Adrenal gland (tissue), 5 donors: Measurements from ENCODE around the gene TBXA2R.

Source experiments
- POLR2A ChIP-seq, 2 donors: fragments of 450-650 bp; IDR thresholded peaks; one replicate each; pipeline ENCODE4 v1.6.1; 2017; ENCODE audit warnings: antibody characterized with exemption in 2 of 2, mild to moderate bottlenecking in 2 of 2, moderate library complexity in 1 of 2
- TF ChIP-seq, protein P1 (sequence below), 6 experiments: fragments of 450-650 bp in 4 of 6; fragments of 200-600 bp in 2 of 6; sonication (generic) in 1 of 6; IDR thresholded peaks; 1 replicate in 5 of 6; 2 replicates in 1 of 6; pipeline versions ENCODE4 v1.5.1 to v1.8.0; 2016 to 2021; ENCODE audit warnings: antibody characterized with exemption in 6 of 6, mild to moderate bottlenecking in 2 of 6, moderate library complexity in 1 of 6
- donor health status: DM: no; HTN: no; CAD: no.

DNA sequence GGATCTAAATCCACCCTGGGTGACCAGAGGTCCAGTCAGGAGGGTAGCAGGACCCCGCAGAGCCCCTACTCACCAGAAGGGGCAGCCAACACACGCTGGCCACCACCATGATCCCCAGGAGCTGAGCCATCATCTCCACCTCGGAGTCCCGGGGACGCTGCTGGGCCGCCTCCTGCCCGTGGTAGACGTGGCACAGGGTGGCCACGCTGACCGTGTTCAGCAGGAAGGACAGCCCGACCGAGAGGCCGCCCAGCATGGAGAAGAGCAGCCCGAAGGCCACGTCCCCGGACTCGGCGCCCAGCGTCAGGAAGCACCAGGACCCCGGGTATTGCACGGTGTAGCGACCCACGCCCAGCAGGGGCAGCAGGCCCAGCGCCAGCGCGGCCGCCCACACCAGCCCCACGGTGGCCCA lies 6.9 kb downstream of the TBXA2R start:
- TF ChIP-seq, protein P1, sequence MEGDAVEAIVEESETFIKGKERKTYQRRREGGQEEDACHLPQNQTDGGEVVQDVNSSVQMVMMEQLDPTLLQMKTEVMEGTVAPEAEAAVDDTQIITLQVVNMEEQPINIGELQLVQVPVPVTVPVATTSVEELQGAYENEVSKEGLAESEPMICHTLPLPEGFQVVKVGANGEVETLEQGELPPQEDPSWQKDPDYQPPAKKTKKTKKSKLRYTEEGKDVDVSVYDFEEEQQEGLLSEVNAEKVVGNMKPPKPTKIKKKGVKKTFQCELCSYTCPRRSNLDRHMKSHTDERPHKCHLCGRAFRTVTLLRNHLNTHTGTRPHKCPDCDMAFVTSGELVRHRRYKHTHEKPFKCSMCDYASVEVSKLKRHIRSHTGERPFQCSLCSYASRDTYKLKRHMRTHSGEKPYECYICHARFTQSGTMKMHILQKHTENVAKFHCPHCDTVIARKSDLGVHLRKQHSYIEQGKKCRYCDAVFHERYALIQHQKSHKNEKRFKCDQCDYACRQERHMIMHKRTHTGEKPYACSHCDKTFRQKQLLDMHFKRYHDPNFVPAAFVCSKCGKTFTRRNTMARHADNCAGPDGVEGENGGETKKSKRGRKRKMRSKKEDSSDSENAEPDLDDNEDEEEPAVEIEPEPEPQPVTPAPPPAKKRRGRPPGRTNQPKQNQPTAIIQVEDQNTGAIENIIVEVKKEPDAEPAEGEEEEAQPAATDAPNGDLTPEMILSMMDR (IDR thresholded peaks at IDR 0.05), result no peak
- TF ChIP-seq POLR2A (IDR thresholded peaks at IDR 0.05), result no peak
